Fibroblast of peridontal ligament (primary cell): ENCODE measurements around the gene AIRE.
"Not testable (repeated sequence)": the region's sequence is repeated elsewhere in the genome, so short reads cannot be mapped to it uniquely, and the experiment has no call there.

Source experiments
- DNase-seq: peaks from one replicate; pipeline ENCODE4 v3.0.0-alpha.2; 2010; ENCODE audit errors: extremely low read depth

The AIRE gene

DNA sequence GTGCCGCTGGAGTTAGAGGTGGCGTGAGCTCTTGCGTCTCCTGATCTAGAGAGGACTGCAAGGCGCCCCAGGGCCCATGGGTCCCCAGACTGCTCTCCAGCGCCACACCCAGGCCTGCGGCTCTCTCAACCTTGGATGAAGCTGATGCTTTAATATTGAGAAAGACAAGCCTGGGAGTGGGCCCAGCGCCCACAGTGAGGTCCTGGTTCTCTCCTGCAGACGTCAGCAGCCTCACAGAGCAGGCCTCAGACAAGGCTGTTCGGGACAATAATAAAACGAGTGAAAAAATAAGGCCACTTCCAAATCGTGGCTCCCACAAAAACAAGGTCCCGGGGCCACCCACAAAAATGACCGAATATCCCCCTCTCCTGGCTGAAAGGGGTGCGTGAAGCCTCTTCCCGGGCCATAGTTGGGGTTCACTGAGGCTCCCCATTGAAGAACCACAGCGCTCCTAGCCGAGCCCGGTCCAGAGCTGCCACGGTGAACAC is 18.0 kb upstream of the AIRE start:
- no peak for DNase-seq

- no peak for DNase-seq
Observed at GRCh38 chr21:44269090-44269489, 16.6 kb upstream of the AIRE start.

GRCh38 chr21:44271558-44272283 is 14.0 kb upstream of the AIRE start:
- DNase-seq = no peak

- DNase-seq = no peak
Observed at GRCh38 chr21:44272284-44272858, 13.3 kb upstream of the AIRE start.

GRCh38 chr21:44273046-44273445 is 12.6 kb upstream of the AIRE start:
- DNase-seq = no peak

DNA sequence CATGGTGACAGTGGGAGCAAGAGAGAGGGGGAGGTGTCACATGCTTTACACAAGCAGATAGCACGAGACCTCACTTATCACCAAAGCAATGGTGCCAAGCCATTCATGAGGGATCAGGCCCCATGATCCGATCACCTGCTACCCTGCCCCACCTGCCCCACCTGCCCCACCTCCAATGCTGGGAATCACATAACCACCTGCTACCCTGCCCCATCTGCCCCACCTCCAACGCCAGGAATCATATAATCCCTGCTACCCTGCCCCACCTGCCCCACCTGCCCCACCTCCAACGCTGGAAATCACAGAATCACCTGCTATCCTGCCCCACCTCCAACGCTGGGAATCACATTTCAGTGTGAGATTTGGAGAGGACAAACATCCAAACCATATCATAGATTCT is 10.6 kb upstream of the AIRE start:
- DNase-seq = no peak

DNA sequence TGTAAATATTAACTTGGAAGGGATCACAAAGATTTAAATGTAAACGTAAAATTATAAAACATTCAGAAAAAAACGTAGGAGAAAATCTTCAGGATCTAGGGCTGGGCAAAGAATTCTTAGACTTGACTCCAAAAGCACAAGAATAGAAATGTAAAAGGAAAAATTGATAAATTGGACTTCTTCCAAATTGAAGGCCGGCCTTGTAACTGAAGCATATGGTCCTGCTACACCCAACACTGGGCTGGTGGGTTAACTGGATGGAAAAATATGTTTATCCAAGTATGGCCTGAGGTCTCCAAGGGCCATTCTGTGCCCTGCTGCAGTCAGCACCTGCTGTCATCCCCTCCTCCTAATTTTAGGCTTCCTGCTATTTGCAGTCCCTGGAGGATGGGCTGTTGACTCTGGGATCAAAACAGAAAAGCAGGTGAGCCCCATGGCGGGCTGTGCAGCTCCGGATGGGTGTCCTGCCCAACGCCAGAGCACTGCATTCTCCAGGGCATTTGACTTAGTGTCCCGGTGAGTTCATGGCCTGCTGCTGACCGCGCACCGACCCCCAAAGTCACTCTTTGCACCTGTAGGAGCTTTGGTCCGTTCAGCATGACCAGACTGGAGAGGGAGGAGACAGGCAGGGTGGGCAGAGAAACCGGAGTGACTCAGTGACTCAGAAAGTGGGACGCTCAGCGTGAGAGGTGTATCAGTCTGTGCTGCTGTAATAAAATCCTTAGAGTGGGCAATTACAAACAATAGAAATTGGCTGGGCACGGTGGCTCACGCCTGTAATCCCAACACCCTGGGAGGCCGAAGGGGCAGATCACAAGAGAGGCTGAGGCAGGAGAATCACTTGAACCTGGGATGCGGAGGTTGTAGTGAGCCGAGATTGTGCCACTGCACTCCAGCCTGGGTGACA is 6.1 kb upstream of the AIRE start:
- no peak for DNase-seq

- DNase-seq = no peak
Observed at GRCh38 chr21:44281801-44282200, 3.9 kb upstream of the AIRE start.

GRCh38 chr21:44282370-44282769 is 3.3 kb upstream of the AIRE start:
- no peak for DNase-seq

GRCh38 chr21:44283211-44283785 is 2.4 kb upstream of the AIRE start:
- DNase-seq = not testable (repeated sequence)

DNA sequence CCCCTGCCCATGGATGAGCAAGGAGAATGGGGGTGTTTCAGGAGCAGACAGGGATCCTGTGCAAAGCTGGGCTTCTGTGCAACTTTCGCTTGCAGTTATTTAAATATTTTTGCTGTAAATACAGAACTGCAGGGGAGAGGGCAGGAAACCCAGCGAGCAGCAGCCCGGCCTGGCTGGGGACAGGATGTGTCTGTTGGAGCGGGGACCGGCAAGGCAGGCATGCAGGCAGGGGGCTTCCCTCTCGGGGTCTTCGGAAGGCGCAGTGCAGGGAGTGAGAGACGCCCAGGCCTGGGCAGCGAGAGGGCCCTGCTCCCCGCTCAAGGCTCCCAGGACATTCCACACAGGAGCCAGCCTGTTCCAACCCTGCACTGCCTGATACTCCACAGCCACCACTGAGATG is 1.7 kb upstream of the AIRE start:
- no peak for DNase-seq

- no peak for DNase-seq
Observed at GRCh38 chr21:44286086-44286715, 525 bp downstream of the AIRE start.

DNA sequence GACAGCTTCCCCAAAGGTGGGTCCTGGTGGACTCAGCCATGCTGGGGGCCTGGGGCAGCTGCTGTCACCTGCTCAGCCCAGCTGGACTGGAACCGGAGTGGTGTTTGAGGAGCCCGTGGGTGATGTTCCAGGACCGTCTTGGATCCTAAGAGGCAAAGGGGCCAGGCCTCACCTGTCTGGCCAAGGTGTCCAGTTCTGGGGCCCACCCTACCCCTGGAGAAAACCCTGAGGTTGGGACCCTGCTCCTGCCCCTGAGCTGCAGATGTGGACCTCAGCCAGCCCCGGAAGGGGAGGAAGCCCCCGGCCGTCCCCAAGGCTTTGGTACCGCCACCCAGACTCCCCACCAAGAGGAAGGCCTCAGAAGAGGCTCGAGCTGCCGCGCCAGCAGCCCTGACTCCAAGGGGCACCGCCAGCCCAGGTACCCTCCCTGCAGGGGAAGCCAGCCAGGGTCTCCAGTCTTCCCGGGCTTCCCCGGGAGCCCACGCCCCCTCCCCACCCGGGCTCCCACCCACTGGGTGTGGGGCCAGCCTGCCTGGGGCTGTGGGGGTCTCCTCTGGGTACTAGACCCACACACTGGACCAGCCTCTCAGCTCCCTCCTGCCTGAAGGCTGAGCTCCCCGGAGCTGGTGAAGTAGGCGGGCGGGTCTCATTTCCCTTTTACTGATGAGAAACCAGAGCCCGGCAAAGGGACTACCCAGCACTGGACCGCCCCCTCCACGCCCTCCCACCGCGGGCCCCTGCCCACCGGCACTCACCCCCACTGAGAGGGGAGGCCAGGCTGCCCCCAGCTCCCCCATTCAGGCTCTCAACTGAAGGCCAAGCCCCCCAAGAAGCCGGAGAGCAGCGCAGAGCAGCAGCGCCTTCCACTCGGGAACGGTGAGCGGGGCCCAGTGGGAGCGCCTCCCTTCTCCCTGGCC is 1.3 kb downstream of the AIRE start:
- DNase-seq = no peak

DNA sequence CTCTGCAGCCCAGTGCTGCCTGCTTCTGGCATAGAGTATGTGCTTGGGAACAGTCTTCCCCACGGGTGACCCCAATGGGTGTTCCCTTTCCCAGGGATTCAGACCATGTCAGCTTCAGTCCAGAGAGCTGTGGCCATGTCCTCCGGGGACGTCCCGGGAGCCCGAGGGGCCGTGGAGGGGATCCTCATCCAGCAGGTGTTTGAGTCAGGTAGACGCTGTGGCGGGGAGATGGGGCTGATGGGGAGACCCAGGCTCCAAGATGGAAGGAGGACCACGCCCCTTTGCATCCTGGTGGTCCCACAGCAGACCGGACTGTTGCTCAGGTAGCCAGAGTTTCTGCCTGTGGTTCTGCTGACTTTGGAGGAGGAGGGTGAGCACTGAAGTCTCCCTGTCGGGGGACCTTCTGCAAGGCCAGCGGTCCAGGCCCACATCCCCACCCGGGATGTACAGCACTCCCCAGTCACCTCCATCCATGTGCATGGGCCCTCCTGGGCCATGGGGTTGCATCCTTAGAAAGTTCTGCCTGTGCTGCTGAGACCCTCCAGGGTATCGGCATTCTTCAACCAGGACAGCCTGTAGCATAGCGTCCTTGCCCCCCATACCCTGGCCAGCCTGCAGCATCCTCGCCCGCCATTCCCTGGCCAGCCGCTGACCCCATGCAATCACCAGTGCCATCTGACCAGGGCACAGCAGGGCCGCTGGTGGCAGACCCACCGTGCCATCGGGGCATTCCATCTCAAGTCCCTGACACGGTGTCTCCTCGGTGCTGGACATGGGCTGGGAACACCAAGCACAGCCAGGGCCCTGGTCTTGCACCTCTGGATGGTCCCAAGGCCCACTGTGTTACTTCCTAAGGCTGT is 2.8 kb downstream of the AIRE start:
- no peak for DNase-seq

GRCh38 chr21:44289381-44290010 is 3.8 kb downstream of the AIRE start:
- no peak for DNase-seq

- no peak for DNase-seq
Observed at GRCh38 chr21:44290327-44291077, 4.8 kb downstream of the AIRE start.

GRCh38 chr21:44291078-44291935 is 5.6 kb downstream of the AIRE start:
- DNase-seq = no peak
